ENCODE results near the gene CRADD.
A peak's percentile ranks its signal among the peaks of the same experiment; 100 is the strongest.

Gene CRADD

DNA sequence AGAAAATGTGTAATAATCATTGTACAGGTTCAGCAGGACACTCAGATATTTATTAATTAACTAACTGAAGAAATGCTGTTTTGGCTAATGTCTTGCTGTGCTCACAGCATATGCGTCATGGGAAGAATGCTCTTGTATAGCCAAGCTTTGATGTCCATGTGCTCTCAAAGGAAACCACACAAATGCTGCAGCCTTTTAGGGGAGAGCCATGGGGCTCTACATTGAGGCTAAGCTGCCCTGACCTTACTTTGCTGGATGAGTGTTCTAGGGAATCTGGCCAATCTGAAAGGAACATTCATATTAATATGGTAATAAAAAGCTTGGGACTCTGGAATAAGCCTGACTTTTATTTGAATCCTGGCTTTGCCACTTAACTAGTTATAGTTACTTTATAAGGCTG lies 9.5 kb upstream of the CRADD start:
- peak; percentile 70 for DNase-seq (ENCODE audit: low read depth)
- no peak overlapping the region for H3K4me3 ChIP-seq (ENCODE audit: low read depth, low read length)
- TF ChIP-seq, protein P1, sequence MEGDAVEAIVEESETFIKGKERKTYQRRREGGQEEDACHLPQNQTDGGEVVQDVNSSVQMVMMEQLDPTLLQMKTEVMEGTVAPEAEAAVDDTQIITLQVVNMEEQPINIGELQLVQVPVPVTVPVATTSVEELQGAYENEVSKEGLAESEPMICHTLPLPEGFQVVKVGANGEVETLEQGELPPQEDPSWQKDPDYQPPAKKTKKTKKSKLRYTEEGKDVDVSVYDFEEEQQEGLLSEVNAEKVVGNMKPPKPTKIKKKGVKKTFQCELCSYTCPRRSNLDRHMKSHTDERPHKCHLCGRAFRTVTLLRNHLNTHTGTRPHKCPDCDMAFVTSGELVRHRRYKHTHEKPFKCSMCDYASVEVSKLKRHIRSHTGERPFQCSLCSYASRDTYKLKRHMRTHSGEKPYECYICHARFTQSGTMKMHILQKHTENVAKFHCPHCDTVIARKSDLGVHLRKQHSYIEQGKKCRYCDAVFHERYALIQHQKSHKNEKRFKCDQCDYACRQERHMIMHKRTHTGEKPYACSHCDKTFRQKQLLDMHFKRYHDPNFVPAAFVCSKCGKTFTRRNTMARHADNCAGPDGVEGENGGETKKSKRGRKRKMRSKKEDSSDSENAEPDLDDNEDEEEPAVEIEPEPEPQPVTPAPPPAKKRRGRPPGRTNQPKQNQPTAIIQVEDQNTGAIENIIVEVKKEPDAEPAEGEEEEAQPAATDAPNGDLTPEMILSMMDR (IDR thresholded peaks at IDR 0.05; ENCODE audit: low read depth, low read length, missing control alignments), result no peak
- in situ Hi-C loops (cut with HindIII; ENCODE audit: low sequenced_read_pairs), result no loop called here

DNA sequence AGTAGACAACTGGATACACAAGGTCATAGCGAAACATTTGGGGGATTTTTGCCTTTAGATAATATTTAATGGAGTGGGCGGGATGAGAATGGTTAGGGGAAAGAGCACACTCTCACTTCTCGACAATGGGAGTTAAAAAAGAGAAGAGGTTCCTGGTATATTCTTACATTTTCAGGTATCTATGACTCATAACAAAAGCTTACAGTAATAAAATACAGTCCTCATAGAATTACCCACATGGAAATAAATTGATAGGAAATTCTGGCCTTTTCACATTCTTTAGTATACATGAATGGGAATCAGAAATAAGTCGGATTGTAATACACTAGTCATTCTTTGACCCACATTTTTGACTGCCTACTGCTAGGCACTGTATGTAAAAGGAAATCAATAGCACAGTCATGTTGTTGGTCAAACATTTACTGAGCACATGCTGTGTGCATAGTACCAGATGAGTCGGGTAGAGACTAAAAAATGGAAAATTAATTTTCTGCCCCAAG lies 8.2 kb upstream of the CRADD start:
- in situ Hi-C loops (cut with HindIII; ENCODE audit: low sequenced_read_pairs), result no loop called here
- H3K4me3 ChIP-seq (ENCODE audit: low read depth, low read length), result no peak overlapping the region
- TF ChIP-seq, protein P1 (IDR thresholded peaks at IDR 0.05; ENCODE audit: low read depth, low read length, missing control alignments), result no peak
- no peak for DNase-seq (ENCODE audit: low read depth)

DNA sequence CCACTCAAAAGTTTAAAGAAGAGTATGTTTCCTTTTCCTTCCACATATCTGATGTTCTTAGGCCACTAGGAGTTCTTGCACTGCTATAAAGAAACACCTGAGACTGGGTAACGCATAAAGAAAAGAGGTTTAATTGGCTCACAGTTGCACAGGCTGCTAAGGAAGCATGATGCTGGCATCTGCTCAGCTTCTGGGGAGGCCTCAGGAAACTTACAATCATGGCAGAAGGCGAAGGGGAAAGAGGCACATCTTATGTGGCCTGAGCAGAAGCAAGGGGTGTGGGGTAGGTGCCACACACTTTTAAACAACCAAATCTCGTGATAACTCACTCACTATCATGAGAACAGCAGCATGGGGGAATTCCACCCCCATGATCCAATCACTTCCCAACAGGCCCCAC lies 7.7 kb upstream of the CRADD start:
- DNase-seq (ENCODE audit: low read depth), result no peak
- in situ Hi-C loops (cut with HindIII; ENCODE audit: low sequenced_read_pairs), result no loop called here
- TF ChIP-seq, protein P1 (IDR thresholded peaks at IDR 0.05; ENCODE audit: low read depth, low read length, missing control alignments), result no peak
- H3K4me3 ChIP-seq (ENCODE audit: low read depth, low read length), result no peak overlapping the region

DNA sequence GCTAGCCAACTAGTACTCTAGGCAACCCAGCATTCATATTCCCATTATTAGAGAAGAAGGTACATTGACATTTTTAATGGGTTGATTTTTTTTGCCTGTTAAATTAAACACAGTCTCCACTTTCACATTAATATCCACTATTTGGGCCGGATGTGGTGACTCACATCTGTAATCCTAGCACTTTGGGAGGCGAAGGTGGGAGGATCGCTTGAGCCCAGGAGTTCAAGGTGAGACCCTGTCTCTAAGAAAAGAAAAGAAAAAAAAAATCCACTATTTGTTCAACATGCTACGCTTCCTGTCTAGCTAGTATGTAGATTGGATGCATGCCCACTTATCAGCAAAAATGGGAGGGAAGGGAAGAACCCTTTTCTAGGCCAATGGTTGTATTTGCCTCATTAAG lies 7.1 kb upstream of the CRADD start:
- no peak overlapping the region for H3K4me3 ChIP-seq (ENCODE audit: low read depth, low read length)
- TF ChIP-seq, protein P1 (IDR thresholded peaks at IDR 0.05; ENCODE audit: low read depth, low read length, missing control alignments), result no peak
- in situ Hi-C loops (cut with HindIII; ENCODE audit: low sequenced_read_pairs), result no loop called here
- DNase-seq (ENCODE audit: low read depth), result no peak

DNA sequence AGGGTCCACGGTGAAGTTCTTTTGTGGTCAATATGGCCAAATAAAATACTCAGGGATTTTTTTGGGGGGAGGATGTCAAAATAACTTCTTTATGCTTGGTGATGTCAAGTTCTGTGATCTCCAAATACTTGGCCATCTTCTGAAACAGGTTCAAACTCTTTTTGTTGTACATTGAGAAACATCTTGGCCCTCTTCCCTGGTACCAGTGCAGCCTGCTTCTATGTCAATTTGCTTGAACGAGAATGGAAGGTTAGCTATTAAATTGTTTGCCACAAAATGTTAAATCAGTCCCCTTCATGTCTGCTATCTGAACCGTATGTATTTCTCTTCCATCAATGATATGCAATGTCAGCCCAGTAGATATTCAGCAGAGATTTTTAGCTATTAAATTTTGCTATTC lies 6.1 kb upstream of the CRADD start:
- no peak for DNase-seq (ENCODE audit: low read depth)
- H3K4me3 ChIP-seq (ENCODE audit: low read depth, low read length), result no peak overlapping the region
- in situ Hi-C loops (cut with HindIII; ENCODE audit: low sequenced_read_pairs), result no loop called here
- TF ChIP-seq, protein P1 (IDR thresholded peaks at IDR 0.05; ENCODE audit: low read depth, low read length, missing control alignments), result no peak

DNA sequence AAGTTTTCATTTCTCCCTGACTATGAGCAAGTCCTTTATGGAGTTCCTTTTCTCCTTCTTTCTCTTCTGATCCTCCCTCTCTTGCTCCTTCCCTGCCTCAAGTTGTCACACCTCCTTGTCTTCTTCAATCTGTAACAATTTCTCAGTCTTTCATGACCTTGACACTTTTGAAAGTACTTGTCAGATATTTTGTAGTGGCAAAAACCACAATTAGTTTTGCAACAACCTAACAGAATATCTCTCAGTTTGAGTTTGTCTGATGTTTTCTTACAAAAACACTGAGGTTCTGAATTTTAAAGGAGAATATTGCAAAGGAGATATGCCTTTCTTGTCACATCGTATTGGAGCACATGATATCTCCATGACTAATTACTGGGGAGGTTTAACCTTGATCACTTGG lies 4.1 kb upstream of the CRADD start:
- TF ChIP-seq, protein P1 (IDR thresholded peaks at IDR 0.05; ENCODE audit: low read depth, low read length, missing control alignments), result no peak
- DNase-seq (ENCODE audit: low read depth), result no peak

DNA sequence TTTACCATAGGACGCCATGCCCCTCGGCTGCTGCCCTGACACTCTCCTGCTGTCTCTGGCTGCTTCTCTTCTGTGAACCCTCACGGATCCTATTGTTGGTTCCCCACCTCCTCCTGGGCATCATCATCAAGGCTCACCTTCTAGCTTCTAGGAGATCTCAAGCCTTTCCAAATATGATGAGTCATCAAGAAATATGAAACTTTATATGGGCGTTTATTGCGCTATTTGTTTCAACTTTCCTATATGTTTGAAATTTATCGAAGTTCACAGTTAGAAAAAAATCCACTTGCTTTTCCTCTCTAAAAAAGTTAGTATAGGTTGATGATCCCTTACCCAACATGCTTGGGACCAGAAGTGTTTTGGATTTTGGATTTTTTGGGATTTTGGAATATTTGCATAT lies 2.8 kb upstream of the CRADD start:
- DNase-seq (ENCODE audit: low read depth), result no peak
- in situ Hi-C loops (cut with HindIII; ENCODE audit: low sequenced_read_pairs), result no loop called here
- TF ChIP-seq, protein P1 (IDR thresholded peaks at IDR 0.05; ENCODE audit: low read depth, low read length, missing control alignments), result no peak
- no peak overlapping the region for H3K4me3 ChIP-seq (ENCODE audit: low read depth, low read length)

More for the DNA sequence above, 4.1 kb upstream of the CRADD start:
- H3K4me3 ChIP-seq (ENCODE audit: low read depth, low read length), result no peak overlapping the region
- in situ Hi-C loops (cut with HindIII; ENCODE audit: low sequenced_read_pairs), result no loop called here

Measured in astrocyte of the cerebellum (primary cell).